Measurements from ENCODE around the gene CHST11. TPM values are rescaled to one million over a fixed set of nuclear protein-coding genes. Genes with fewer than 3 reads are reported as not detected.
"Not testable (repeated sequence)": the region's sequence is repeated elsewhere in the genome, so short reads cannot be mapped to it uniquely, and the experiment has no call there.

CHST11 gene
- total and polyA plus RNA-seq, 7 donors, result 0.60 to 22.8 (median 10.0) TPM

DNA sequence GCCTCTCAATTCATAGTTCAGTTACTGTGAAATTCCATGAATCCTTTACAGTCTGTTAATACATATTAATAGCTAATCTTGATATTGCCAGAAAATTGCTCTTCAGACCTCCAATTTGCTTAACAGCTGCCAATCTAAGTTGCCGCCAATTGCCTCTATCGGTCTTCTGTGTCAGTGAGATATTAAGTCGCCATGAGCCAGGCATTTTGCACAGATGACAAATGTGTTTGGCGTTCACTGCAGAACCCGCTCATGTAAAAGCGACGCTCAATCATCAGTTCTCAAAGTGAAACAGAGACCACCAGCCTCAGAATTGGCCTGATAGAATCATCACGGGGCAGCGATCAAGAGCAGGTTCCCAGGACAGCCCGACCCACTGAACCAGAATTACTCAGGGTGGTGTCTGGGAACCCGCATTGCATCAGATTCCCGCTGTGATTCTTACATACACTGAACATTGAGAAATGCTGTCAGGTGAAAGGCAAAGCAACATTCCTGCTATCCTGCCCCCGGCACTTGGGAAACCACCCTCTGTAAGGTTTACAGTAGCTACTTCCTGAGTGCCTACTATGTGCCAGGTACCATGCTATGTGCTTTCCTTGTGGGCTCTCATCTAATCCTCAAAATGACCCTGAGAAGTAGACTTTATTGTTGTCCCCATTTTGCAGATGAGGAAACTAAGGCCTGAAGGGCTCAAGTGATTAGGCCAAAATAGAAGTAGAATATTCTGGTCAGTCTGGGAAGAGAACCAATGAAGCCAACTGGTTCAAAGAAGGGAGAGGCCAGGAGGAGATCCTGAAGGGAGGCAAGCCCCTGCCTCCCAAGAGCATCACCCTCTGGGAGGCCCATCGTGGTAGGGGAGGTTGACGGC lies 285.0 kb downstream of the CHST11 start:
- no peak for TF ChIP-seq POLR2AphosphoS5 (IDR thresholded peaks at IDR 0.05)
- no peak for TF ChIP-seq POLR2A (IDR thresholded peaks at IDR 0.05)
- TF ChIP-seq, protein P1, sequence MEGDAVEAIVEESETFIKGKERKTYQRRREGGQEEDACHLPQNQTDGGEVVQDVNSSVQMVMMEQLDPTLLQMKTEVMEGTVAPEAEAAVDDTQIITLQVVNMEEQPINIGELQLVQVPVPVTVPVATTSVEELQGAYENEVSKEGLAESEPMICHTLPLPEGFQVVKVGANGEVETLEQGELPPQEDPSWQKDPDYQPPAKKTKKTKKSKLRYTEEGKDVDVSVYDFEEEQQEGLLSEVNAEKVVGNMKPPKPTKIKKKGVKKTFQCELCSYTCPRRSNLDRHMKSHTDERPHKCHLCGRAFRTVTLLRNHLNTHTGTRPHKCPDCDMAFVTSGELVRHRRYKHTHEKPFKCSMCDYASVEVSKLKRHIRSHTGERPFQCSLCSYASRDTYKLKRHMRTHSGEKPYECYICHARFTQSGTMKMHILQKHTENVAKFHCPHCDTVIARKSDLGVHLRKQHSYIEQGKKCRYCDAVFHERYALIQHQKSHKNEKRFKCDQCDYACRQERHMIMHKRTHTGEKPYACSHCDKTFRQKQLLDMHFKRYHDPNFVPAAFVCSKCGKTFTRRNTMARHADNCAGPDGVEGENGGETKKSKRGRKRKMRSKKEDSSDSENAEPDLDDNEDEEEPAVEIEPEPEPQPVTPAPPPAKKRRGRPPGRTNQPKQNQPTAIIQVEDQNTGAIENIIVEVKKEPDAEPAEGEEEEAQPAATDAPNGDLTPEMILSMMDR (IDR thresholded peaks at IDR 0.05), result no peak
- TF ChIP-seq EP300 (IDR thresholded peaks at IDR 0.05), result no peak
- Histone ChIP-seq H3K4me1 (peaks cover 0 to 13% (median 7%) of the 10 kb centered on the region in 4 donors), H3K4me3 (no peak overlapping the region), H3K27me3 (no peaks in the 10 kb centered on the region), H3K27ac (peak overlapping the region in 1 of 4 donors; percentile 40), H3K9me3 (no peaks in the 10 kb centered on the region), H3K36me3 (no peaks in the 10 kb centered on the region)
- 94 to 95% methylated on average over 15 of the region's 15 CpGs for WGBS, 2 donors
- intact Hi-C loops (cut with DNase I), result no loop called here
- DNase-seq, result no peak

DNA sequence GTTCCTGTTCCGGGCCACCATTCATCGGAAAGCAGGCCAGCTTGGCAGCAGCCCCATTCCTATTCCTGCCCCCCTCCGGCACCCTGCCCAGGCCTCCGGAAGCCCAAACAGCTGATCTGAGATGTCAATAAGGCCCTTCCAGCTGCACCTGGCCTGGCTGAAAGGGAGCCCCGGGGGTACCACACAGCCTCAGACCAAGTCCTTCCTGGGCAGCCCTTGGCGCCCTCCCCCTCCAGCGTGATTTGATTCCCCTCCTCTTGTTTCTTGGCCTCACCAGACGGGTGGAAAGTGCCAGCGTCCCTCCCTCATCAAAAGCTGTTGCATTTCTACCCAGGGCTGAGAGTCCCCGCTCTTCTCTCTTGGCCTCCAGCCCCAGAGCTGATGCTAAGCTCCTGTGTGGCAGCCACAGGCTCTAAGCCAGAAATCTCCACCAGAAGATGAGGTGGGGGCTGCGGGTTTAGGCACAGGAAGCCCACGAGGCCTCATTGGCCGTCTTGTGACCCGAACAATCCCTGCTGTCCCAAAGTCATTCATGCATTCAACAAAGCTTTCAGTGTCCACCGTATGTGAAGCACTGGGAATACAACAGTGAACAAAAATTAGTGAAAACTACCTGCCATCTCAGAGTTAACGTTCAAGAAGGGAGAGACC lies 285.9 kb downstream of the CHST11 start:
- no peak for DNase-seq
- WGBS, 2 donors, result 70 to 76% methylated on average over 16 of the region's 16 CpGs
- intact Hi-C loops (cut with DNase I), result no loop called here
- H3K9me3 ChIP-seq, result no peaks in the 10 kb centered on the region
- TF ChIP-seq, protein P1 (IDR thresholded peaks at IDR 0.05), result no peak
- TF ChIP-seq EP300 (IDR thresholded peaks at IDR 0.05) (no peak), POLR2A (IDR thresholded peaks at IDR 0.05) (no peak), POLR2AphosphoS5 (IDR thresholded peaks at IDR 0.05) (no peak)
- no peak overlapping the region for H3K4me3 ChIP-seq
- peaks cover 0 to 18% (median 7%) of the 10 kb centered on the region in 4 donors for H3K4me1 ChIP-seq
- no peaks in the 10 kb centered on the region for H3K36me3 ChIP-seq
- H3K27ac ChIP-seq, result peak overlapping the region in 2 of 4 donors; percentile 24 to 30
- H3K27me3 ChIP-seq, result no peaks in the 10 kb centered on the region

DNA sequence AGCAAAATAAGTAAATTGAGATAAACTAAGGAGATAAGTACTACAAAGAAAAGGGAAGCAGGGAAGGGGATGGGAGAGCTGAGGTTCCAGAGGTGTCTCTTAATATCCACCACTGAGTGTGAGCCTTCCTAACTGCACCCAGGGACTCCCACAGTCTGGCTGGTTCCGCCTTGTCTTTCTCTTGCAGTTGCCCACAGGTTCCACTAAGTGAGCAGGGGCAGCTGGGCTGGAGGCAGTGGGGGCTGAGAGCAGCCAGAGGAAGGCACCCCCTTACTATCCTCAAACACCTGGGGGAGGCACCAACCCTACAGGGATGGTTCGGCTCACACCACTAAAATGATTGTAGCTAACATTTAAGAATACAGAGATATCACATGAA lies 286.4 kb downstream of the CHST11 start:
- WGBS, 2 donors, result 87 to 90% methylated on average over 2 of the region's 2 CpGs

DNA sequence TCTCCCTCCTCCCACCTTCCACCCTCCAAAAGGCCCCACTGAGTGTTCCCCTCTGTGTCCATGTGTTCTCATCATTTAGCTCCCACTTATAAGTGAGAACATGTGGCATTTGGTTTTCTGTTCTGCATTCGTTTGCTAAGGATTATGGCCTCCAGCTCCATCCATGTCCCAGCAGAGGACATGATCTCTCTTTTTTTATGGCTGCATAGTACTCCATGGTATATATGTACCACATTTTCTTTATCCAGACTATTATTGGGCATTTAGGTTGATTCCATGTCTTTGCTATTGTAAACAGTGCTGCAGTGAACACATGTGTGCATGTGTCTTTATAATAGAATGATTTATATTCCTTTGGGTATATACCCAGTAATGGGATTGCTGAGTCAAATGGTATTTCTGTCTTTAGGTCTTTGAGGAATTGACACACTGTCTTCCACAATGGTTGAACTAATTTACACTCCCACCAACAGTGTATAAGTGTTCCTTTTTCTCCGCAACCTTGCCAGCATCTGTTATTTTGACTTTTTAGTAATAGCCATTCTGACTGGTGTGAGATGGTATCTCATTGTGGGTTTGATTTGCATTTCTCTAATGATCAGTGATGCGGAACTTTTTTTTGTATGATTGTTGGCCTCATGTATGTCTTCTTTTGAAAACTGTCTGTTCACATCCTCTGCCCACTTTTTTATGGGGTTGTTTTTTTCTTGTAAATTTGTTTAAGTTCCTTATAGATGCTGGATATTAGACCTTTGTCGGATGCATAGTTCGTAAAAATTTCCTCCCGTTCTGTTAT lies 287.2 kb downstream of the CHST11 start:
- intact Hi-C loops (cut with DNase I); DNase-seq; H3K4me3 ChIP-seq; H3K9me3 ChIP-seq; H3K36me3 ChIP-seq; H3K27ac ChIP-seq; H3K27me3 ChIP-seq: not testable (repeated sequence)
- H3K4me1 ChIP-seq, result peaks cover 0 to 31% (median 16%) of the 10 kb centered on the region in 4 donors
- 84 to 86% methylated on average over 6 of the region's 6 CpGs for WGBS, 2 donors

More for the DNA sequence above, 286.4 kb downstream of the CHST11 start:
- Histone ChIP-seq H3K4me3 (no peak overlapping the region), H3K27ac (no peak overlapping the region), H3K27me3 (no peaks in the 10 kb centered on the region), H3K4me1 (peaks cover 0 to 23% (median 8%) of the 10 kb centered on the region in 4 donors), H3K9me3 (no peaks in the 10 kb centered on the region), H3K36me3 (no peaks in the 10 kb centered on the region)
- TF ChIP-seq POLR2AphosphoS5 (IDR thresholded peaks at IDR 0.05) (no peak), POLR2A (IDR thresholded peaks at IDR 0.05) (no peak), EP300 (IDR thresholded peaks at IDR 0.05) (no peak)
- TF ChIP-seq, protein P1 (IDR thresholded peaks at IDR 0.05), result no peak
- no peak for DNase-seq
- intact Hi-C loops (cut with DNase I), result no loop called here

Measured in sigmoid colon (tissue), 7 donors.